HG03025 (cell line): Measurements from ENCODE around the gene GIGYF1.
"Not testable (repeated sequence)": the region's sequence is repeated elsewhere in the genome, so short reads cannot be mapped to it uniquely, and the experiment has no call there.

ENCODE experiments used
- ATAC-seq: cut with Tn5 transposase; IDR thresholded peaks from one replicate; pipeline ENCODE4 v1.9.1; 2021; ENCODE audit warnings: mild to moderate bottlenecking, moderate library complexity; ENCODE audit not compliant: unreplicated experiment, low FRiP score

Gene GIGYF1

GRCh38 chr7:100694098-100694745 lies at the start of gene GIGYF1:
TSS of gene GIGYF1 (minus strand) at chr7:100694250. CDS start at chr7:100688238, 6,012 bp downstream.
- ATAC-seq: no peak

- no peak for ATAC-seq
Measured at GRCh38 chr7:100739934-100740333, 45.9 kb upstream of the GIGYF1 start.

- ATAC-seq: no peak
Measured at GRCh38 chr7:100736671-100737070, 42.6 kb upstream of the GIGYF1 start.

GRCh38 chr7:100735730-100736129 lies 41.7 kb upstream of the GIGYF1 start:
- no peak for ATAC-seq

- no peak for ATAC-seq
Measured at GRCh38 chr7:100731937-100732636, 38.0 kb upstream of the GIGYF1 start.

GRCh38 chr7:100730136-100730800 lies 36.2 kb upstream of the GIGYF1 start:
- ATAC-seq: no peak

- ATAC-seq: no peak
Measured at GRCh38 chr7:100728196-100728595, 34.1 kb upstream of the GIGYF1 start.

- no peak for ATAC-seq
Measured at GRCh38 chr7:100726996-100727761, 33.1 kb upstream of the GIGYF1 start.

- not testable (repeated sequence) for ATAC-seq
Measured at GRCh38 chr7:100724364-100724763, 30.3 kb upstream of the GIGYF1 start.

GRCh38 chr7:100723732-100724275 lies 29.8 kb upstream of the GIGYF1 start:
- no peak for ATAC-seq

GRCh38 chr7:100722480-100723212 lies 28.6 kb upstream of the GIGYF1 start:
- no peak for ATAC-seq

GRCh38 chr7:100721505-100721812 lies 27.4 kb upstream of the GIGYF1 start:
- no peak for ATAC-seq

- no peak for ATAC-seq
Measured at GRCh38 chr7:100720671-100721504, 26.8 kb upstream of the GIGYF1 start.

- ATAC-seq: no peak
Measured at GRCh38 chr7:100720279-100720670, 26.2 kb upstream of the GIGYF1 start, which contains the start of gene EPO. TSS of gene EPO (plus strand) at chr7:100720468. CDS start at chr7:100720981, 513 bp downstream.

- ATAC-seq: no peak
Measured at GRCh38 chr7:100719523-100720278, 25.7 kb upstream of the GIGYF1 start.

GRCh38 chr7:100717073-100717472 lies 23.0 kb upstream of the GIGYF1 start:
- ATAC-seq: not testable (repeated sequence)

- ATAC-seq: no peak
Measured at GRCh38 chr7:100714725-100715124, 20.7 kb upstream of the GIGYF1 start.

- no peak for ATAC-seq
Measured at GRCh38 chr7:100711369-100711768, 17.3 kb upstream of the GIGYF1 start.
